Subcutaneous abdominal adipose tissue (tissue), 5 donors: ENCODE results near the gene GOLGA3.
"Not testable (repeated sequence)": the region's sequence is repeated elsewhere in the genome, so short reads cannot be mapped to it uniquely, and the experiment has no call there.

Experiments
- H3K27ac ChIP-seq: one replicate; pipeline ENCODE4 v1.7.0; 2013; ENCODE audit warnings: low read depth, mild to moderate bottlenecking, inconsistent platforms, low read length, moderate library complexity
- H3K27me3 ChIP-seq, 5 donors: one replicate each; pipeline ENCODE4 v1.7.0; 2013; ENCODE audit warnings: low read length in 5 of 5, inconsistent platforms in 1 of 5; ENCODE audit not compliant: control insufficient read depth in 5 of 5, insufficient read depth in 4 of 5
- H3K36me3 ChIP-seq, 5 donors: one replicate each; pipeline ENCODE4 v1.7.0; 2013; ENCODE audit warnings: low read length in 5 of 5; ENCODE audit not compliant: control insufficient read depth in 5 of 5, insufficient read depth in 5 of 5
- H3K4me1 ChIP-seq, 5 donors: one replicate each; pipeline ENCODE4 v1.7.0; 2013; ENCODE audit warnings: low read length in 5 of 5, mild to moderate bottlenecking in 3 of 5, moderate library complexity in 1 of 5; ENCODE audit not compliant: control insufficient read depth in 5 of 5, insufficient read depth in 5 of 5
- H3K4me3 ChIP-seq, 5 donors: one replicate each; pipeline ENCODE4 v1.7.0; 2013; ENCODE audit warnings: low read length in 5 of 5, low read depth in 1 of 5
- H3K9ac ChIP-seq, 5 donors: one replicate each; pipeline ENCODE4 v1.7.0; 2013; ENCODE audit warnings: low read length in 5 of 5, mild to moderate bottlenecking in 4 of 5, moderate library complexity in 3 of 5
- H3K9me3 ChIP-seq, 5 donors: one replicate each; pipeline ENCODE4 v1.7.0; 2013; ENCODE audit warnings: low read length in 5 of 5; ENCODE audit not compliant: control insufficient read depth in 5 of 5
- donor health status: healthy.
- donor health status: healthy.
- donor health status: healthy.
- donor health status: healthy.
- donor health status: healthy.

The GOLGA3 gene

DNA sequence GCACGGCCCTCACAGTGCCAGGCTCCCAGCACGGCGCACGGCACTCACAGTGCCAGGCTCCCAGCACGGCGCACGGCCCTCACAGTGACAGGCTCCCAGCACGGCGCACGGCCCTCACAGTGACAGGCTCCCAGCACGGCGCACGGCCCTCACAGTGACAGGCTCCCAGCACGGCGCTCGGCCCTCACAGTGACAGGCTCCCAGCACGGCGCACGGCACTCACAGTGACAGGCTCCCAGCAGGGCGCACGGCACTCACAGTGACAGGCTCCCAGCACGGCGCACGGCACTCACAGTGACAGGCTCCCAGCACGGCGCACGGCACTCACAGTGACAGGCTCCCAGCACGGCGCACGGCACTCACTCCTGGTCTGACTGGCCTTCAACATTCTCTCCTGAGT lies 7.6 kb upstream of the GOLGA3 start:
- not testable (repeated sequence) for H3K27ac ChIP-seq, H3K4me3 ChIP-seq, H3K9ac ChIP-seq, H3K27me3 ChIP-seq, H3K9me3 ChIP-seq
- peaks cover 0 to 16% (median 14%) of the 10 kb centered on the region in 5 donors for H3K4me1 ChIP-seq
- H3K36me3 ChIP-seq, result peaks cover 3 to 47% (median 30%) of the 10 kb centered on the region in 5 donors

GRCh38 chr12:132835076-132836025 lies 6.7 kb upstream of the GOLGA3 start:
- no peak overlapping the region for H3K4me3 ChIP-seq
- H3K9me3 ChIP-seq, result no peaks in the 10 kb centered on the region
- H3K27me3 ChIP-seq, result no peaks in the 10 kb centered on the region
- H3K9ac ChIP-seq, result no peak overlapping the region
- H3K36me3 ChIP-seq, result peaks cover 0 to 38% (median 22%) of the 10 kb centered on the region in 5 donors
- no peak overlapping the region for H3K27ac ChIP-seq
- peaks cover 0 to 16% (median 14%) of the 10 kb centered on the region in 5 donors for H3K4me1 ChIP-seq

GRCh38 chr12:132834181-132834711 lies 5.6 kb upstream of the GOLGA3 start:
- no peak overlapping the region for H3K4me3 ChIP-seq
- no peaks in the 10 kb centered on the region for H3K9me3 ChIP-seq
- no peak overlapping the region for H3K9ac ChIP-seq
- H3K27me3 ChIP-seq, result no peaks in the 10 kb centered on the region
- H3K4me1 ChIP-seq, result peaks cover 0 to 20% (median 17%) of the 10 kb centered on the region in 5 donors
- no peak overlapping the region for H3K27ac ChIP-seq
- H3K36me3 ChIP-seq, result peaks cover 0 to 32% (median 16%) of the 10 kb centered on the region in 5 donors

GRCh38 chr12:132833341-132833740 lies 4.7 kb upstream of the GOLGA3 start:
- no peaks in the 10 kb centered on the region for H3K9me3 ChIP-seq
- H3K27me3 ChIP-seq, result no peaks in the 10 kb centered on the region
- H3K4me3 ChIP-seq, result no peak overlapping the region
- no peak overlapping the region for H3K9ac ChIP-seq
- peaks cover 0 to 18% (median 17%) of the 10 kb centered on the region in 5 donors for H3K4me1 ChIP-seq
- H3K36me3 ChIP-seq, result peaks cover 0 to 25% (median 11%) of the 10 kb centered on the region in 5 donors
- no peak overlapping the region for H3K27ac ChIP-seq

GRCh38 chr12:132831771-132832170 lies 3.1 kb upstream of the GOLGA3 start:
- Histone ChIP-seq H3K36me3 (peaks cover 0 to 26% (median 12%) of the 10 kb centered on the region in 5 donors), H3K4me3 (no peak overlapping the region), H3K9me3 (no peaks in the 10 kb centered on the region), H3K4me1 (peaks cover 4 to 22% (median 20%) of the 10 kb centered on the region in 5 donors), H3K27ac (no peak overlapping the region), H3K9ac (no peak overlapping the region), H3K27me3 (no peaks in the 10 kb centered on the region)

- Histone ChIP-seq H3K4me3 (peak overlapping the region; percentile 83 to 96 (median 91)), H3K27me3 (no peaks in the 10 kb centered on the region), H3K36me3 (peaks cover 0 to 37% (median 35%) of the 10 kb centered on the region in 5 donors), H3K4me1 (peaks cover 4 to 33% (median 27%) of the 10 kb centered on the region in 5 donors), H3K9me3 (no peaks in the 10 kb centered on the region), H3K9ac (peak overlapping the region; percentile 84 to 97 (median 96)), H3K27ac (peak overlapping the region; percentile 90)
Measured at GRCh38 chr12:132827763-132828703, 636 bp downstream of the GOLGA3 start.

DNA sequence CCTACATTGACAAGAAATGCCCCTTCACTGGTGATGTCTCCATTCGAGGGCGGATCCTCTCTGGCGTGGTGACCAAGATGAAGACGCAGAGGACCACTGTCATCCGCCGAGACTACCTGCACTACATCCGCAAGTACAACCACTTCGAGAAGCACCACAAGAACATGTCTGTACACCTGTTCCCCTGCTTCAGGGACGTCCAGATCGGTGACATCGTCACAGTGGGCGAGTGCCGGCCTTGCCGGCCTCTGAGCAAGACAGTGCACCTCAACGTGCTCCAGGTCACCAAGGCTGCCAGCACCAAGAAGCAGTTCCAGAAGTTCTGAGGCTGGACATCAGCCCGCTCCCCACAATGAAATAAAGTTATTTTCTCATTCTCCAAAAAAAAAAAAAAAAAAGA lies 2.8 kb downstream of the GOLGA3 start:
- Histone ChIP-seq H3K9me3 (no peaks in the 10 kb centered on the region), H3K36me3 (peaks cover 0 to 47% (median 38%) of the 10 kb centered on the region in 5 donors), H3K9ac (no peak overlapping the region), H3K27me3 (no peaks in the 10 kb centered on the region), H3K27ac (no peak overlapping the region), H3K4me3 (no peak overlapping the region), H3K4me1 (peaks cover 4 to 33% (median 27%) of the 10 kb centered on the region in 5 donors)

DNA sequence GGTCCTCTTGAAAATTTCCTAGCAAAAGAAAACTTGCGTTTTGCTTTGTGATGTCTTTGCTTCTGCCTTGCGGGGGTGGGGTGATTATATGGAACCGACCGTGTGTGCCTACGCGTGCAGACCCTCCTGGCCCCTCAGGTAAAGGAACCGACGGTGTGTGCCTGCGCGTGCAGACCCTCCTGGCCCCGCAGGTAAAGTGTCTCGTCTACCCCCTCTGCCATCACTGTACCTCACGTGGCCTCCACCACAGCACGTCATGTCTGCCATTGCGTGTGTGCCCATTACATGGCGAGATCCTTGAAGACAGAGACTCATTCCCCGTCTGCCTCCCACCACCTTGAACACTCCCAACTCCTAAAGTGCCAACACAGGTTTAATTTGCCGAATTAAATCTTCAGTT lies 3.6 kb downstream of the GOLGA3 start:
- Histone ChIP-seq H3K36me3 (peaks cover 3 to 54% (median 44%) of the 10 kb centered on the region in 5 donors), H3K9ac (no peak overlapping the region), H3K4me3 (no peak overlapping the region), H3K9me3 (no peaks in the 10 kb centered on the region), H3K27me3 (no peaks in the 10 kb centered on the region), H3K4me1 (peaks cover 4 to 33% (median 27%) of the 10 kb centered on the region in 5 donors), H3K27ac (no peak overlapping the region)

DNA sequence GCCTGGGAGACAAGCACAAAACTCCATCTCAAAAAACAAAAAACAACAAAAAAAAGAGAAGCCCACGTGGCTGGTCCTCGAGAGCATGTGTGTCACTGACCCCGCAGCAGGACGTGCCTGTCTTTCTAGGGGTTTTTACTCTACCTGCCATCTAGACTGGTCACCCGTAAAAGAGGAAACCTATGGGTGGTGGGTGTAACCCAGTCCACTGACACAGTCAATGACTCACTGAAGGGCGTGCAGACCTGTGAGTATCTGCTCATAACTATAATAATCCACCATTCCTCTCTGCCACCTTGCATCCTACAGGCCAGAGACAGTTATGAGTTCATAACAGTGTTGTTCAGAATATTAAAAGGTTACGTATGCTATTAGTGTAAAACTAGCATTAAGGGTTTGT lies 4.6 kb downstream of the GOLGA3 start:
- H3K27me3 ChIP-seq, result no peaks in the 10 kb centered on the region
- peaks cover 4 to 27% (median 23%) of the 10 kb centered on the region in 5 donors for H3K4me1 ChIP-seq
- H3K9me3 ChIP-seq, result no peaks in the 10 kb centered on the region
- no peak overlapping the region for H3K27ac ChIP-seq
- H3K4me3 ChIP-seq, result no peak overlapping the region
- H3K9ac ChIP-seq, result no peak overlapping the region
- H3K36me3 ChIP-seq, result peaks cover 3 to 64% (median 51%) of the 10 kb centered on the region in 5 donors
